LNCaP clone FGC (cell line): ENCODE measurements around the gene VSTM5.
A peak's percentile ranks its signal among the peaks of the same experiment; 100 is the strongest.
"Not testable (repeated sequence)": the region's sequence is repeated elsewhere in the genome, so short reads cannot be mapped to it uniquely, and the experiment has no call there.

Experiments
- DNase-seq: peaks from one replicate; pipeline ENCODE4 v3.0.0-alpha.2; 2011; ENCODE audit warnings: low read depth
- H3K4me3 ChIP-seq: 2 replicates; pipeline ENCODE4 v1.5.1; 2011; ENCODE audit warnings: mild to moderate bottlenecking, low read depth, low read length, control low read depth
- TF ChIP-seq, protein P1 (sequence below): IDR thresholded peaks from 2 replicates; pipeline ENCODE4 v1.5.1; 2012; ENCODE audit warnings: mild to moderate bottlenecking; ENCODE audit not compliant: control insufficient read depth, insufficient read depth; ENCODE audit errors: extremely low read depth

Gene VSTM5

DNA sequence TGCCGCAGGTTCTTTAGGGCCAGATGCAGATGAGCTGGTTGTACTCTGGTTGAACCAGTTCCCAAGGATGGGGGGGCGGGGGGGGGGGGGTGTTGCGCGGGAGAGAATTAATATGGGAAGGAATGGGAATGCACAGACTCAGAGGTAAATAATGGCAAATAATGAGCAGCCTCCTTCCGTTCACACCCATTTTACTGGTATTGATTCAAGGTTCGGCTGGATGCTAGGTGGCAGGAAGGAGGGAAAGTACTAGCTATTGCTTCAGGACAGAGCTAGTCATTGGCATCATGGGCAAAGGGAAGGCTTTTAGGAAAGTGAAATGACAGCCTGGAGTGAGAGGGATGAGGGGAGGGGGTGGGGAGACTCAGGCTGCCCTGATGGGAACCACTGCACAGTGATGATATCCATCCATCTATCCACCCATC is at the start of gene VSTM5:
TSS of gene VSTM5 (minus strand) at position 25 of the 425 bp plus-strand sequence. CDS start 116 bp downstream, outside the sequence.
- H3K4me3 ChIP-seq, result no peak within 1 kb of the TSS
- DNase-seq, result no peak
- TF ChIP-seq, protein P1, sequence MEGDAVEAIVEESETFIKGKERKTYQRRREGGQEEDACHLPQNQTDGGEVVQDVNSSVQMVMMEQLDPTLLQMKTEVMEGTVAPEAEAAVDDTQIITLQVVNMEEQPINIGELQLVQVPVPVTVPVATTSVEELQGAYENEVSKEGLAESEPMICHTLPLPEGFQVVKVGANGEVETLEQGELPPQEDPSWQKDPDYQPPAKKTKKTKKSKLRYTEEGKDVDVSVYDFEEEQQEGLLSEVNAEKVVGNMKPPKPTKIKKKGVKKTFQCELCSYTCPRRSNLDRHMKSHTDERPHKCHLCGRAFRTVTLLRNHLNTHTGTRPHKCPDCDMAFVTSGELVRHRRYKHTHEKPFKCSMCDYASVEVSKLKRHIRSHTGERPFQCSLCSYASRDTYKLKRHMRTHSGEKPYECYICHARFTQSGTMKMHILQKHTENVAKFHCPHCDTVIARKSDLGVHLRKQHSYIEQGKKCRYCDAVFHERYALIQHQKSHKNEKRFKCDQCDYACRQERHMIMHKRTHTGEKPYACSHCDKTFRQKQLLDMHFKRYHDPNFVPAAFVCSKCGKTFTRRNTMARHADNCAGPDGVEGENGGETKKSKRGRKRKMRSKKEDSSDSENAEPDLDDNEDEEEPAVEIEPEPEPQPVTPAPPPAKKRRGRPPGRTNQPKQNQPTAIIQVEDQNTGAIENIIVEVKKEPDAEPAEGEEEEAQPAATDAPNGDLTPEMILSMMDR, result no peak

DNA sequence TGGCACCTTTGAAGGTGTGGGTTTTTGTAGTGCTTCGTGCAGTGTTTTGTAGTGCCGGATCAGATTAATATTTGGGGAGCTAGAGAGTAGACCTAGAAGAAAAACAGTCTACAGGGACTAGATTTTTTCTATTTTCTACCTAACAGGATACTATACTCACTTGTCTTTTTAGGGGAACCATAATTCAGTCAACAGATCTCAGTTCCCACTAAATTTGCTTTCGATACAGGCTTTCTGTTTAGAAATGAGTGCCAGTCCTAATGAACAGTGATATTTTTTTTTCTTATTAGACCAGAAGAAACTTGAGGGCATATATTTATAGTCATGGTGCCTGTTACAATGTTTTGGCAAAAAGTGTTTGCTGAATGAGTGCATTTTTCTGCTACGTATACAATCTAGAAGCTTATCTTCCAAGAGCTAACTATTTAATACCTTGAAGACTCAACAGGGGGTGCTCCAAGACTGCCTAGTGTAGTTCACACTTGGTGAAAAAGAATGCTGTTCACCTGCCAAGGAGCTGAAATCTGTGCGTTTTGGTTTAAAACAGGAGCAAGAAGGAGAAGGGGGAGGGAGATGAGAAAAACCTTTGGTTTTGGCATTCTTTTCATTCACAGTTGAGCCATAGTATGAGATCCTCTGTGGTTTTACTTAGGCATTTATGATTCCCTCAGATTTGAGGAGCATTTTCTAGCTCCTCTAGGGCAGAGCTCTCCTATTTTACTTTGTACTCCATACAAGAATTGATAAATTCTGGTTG is 44.9 kb upstream of the VSTM5 start:
- peak; percentile 40 for DNase-seq
- no peak overlapping the region for H3K4me3 ChIP-seq
- TF ChIP-seq, protein P1, result peak; percentile 76

DNA sequence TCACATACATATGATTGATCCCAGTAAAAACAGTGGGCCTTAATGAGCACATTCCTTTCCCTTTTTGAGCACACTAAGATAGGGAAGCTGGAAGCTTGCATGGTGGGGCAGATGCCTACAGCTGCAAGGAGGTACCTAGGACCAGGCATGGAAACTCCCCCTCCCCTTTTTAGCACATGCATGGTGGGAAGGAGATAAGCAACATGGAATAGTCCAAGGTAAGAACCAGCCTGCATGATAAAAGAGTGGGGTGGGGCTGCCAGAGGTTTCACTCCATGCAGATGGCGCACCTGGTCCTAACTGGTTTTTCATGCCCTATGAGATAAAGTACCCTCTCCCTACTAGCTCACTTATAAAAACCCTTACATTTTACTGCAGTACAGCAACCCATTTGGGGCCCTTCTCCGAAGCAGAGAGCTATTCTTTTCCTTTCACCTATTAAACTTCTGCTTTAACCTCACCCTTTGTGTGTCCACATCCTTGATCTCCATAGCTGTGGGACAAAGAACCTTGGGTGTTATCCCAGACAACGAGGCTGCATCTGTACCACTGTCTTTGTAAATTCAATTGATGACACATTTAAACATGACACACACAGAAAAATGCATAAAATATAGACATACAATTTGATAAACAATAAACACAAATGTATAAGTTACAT is 40.1 kb upstream of the VSTM5 start:
- H3K4me3 ChIP-seq, result no peak overlapping the region
- TF ChIP-seq, protein P1, result no peak
- no peak for DNase-seq

GRCh38 chr11:93887111-93887510 is 36.7 kb upstream of the VSTM5 start:
- no peak overlapping the region for H3K4me3 ChIP-seq
- TF ChIP-seq, protein P1, result no peak
- DNase-seq, result no peak

GRCh38 chr11:93879114-93879513 is 28.7 kb upstream of the VSTM5 start:
- not testable (repeated sequence) for H3K4me3 ChIP-seq, DNase-seq

- DNase-seq, result no peak
- H3K4me3 ChIP-seq, result no peak overlapping the region
- TF ChIP-seq, protein P1, result no peak
Measured at GRCh38 chr11:93875637-93876036, 25.2 kb upstream of the VSTM5 start.

DNA sequence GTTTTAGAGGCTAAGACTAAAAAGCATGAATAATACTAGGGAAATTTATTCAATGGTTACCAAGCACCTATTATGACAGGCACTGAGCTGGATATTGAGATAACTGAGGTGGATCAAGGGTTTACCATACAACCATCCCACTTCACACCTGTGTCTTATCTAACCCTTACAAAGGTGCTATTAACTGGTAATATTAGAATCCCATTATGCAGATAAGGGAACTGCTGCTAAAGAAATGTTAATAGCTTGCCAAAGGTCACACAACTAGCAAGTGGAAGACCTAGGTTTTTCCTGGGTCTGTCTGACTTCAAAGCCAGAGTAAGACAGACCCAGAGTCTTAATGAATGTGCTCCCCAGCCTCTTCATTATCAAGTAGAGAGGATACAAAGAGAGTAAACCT is 21.1 kb upstream of the VSTM5 start:
- DNase-seq, result no peak
- TF ChIP-seq, protein P1, result no peak
- H3K4me3 ChIP-seq, result no peak overlapping the region
